Endothelial cell of umbilical vein (primary cell): ENCODE measurements around the gene SLC6A19. TPM values are rescaled to one million over a fixed set of nuclear protein-coding genes. Genes with fewer than 3 reads are reported as not detected.

ENCODE experiments used
- BruUV-seq: library from RNA; stranded (reverse); fragments of 400-500 nt; replicated peaks from 2 replicates; lab custom pipeline; 2021; lab: Mats Ljungman, UMichigan
- CTCF ChIA-PET: fragments of 300-600, 350-600 bp; sonication (Branson Sonifier 250); formaldehyde crosslinking; loops from one replicate; lab custom pipeline; 2021; ENCODE audit warnings: antibody characterized with exemption, inconsistent platforms; lab: Charles Lee
- POLR2A ChIA-PET: fragments of 300-600, 350-600 bp; sonication (Branson Sonifier 250); formaldehyde crosslinking; loops from one replicate; lab custom pipeline; 2021; ENCODE audit warnings: antibody characterized with exemption, inconsistent platforms; lab: Charles Lee
- DNase-seq: peaks from one replicate; pipeline ENCODE4 v3.0.0-alpha.2; 2011; ENCODE audit warnings: low read depth, low spot score
- FAIRE-seq: peaks from 2 replicates; lab custom pipeline; 2011; peaks lifted over from hg19 to GRCh38; lab: Jason Lieb, UNC
- H2AFZ ChIP-seq: 2 replicates; pipeline ENCODE4 v1.6.0; 2012; ENCODE audit warnings: low read depth, low read length, control low read depth, inconsistent platforms
- H3K27ac ChIP-seq: 2 replicates; pipeline ENCODE4 v1.5.1; 2011; ENCODE audit warnings: low read depth, mild to moderate bottlenecking, control low read depth, low read length, moderate library complexity; ENCODE audit not compliant: insufficient read depth
- H3K27me3 ChIP-seq, 2 experiments: 2 replicates each; pipeline versions ENCODE4 v1.6.0 to v1.6.1; 2011; ENCODE audit warnings: low read length in 2 of 2, mixed read lengths in 1 of 2; ENCODE audit not compliant: control insufficient read depth in 2 of 2, insufficient read depth in 2 of 2
- H3K36me3 ChIP-seq, 2 experiments: 2 replicates in 1 of 2; 3 replicates in 1 of 2; pipeline ENCODE4 v1.5.1; 2011; ENCODE audit warnings: low read length in 2 of 2, mild to moderate bottlenecking in 1 of 2, moderate library complexity in 1 of 2; ENCODE audit not compliant: control insufficient read depth in 2 of 2, insufficient read depth in 2 of 2; ENCODE audit errors: extremely low read depth in 1 of 2
- H3K4me1 ChIP-seq: 3 replicates; pipeline ENCODE4 v1.5.1; 2011; ENCODE audit warnings: mild to moderate bottlenecking, low read length; ENCODE audit not compliant: control insufficient read depth, insufficient read depth; ENCODE audit errors: extremely low read depth
- H3K4me2 ChIP-seq: 2 replicates; pipeline ENCODE4 v1.6.1; 2011; ENCODE audit warnings: low read length, control low read depth, mixed read lengths; ENCODE audit not compliant: insufficient read depth
- H3K4me3 ChIP-seq, 3 experiments: fragments of 200-600 bp in 1 of 3; sonication (generic), shearing (Covaris generic) in 1 of 3; replicated peaks in 1 of 3; 2 replicates each; pipeline ENCODE4 v1.5.1; 2011 to 2016; ENCODE audit warnings: control low read depth in 3 of 3, low read length in 3 of 3, mild to moderate bottlenecking in 2 of 3, inconsistent platforms in 1 of 3, low read depth in 1 of 3, moderate library complexity in 1 of 3; ENCODE audit not compliant: insufficient read depth in 1 of 3
- H3K79me2 ChIP-seq: 2 replicates; pipeline ENCODE4 v1.6.0; 2012; ENCODE audit warnings: low read length, inconsistent platforms; ENCODE audit not compliant: control insufficient read depth, insufficient read depth
- H3K9ac ChIP-seq: replicated peaks from 2 replicates; pipeline ENCODE3; 2011; ENCODE audit warnings: low read length, control low read depth; ENCODE audit not compliant: insufficient read depth; ENCODE audit errors: extremely low read depth
- H3K9me1 ChIP-seq: replicated peaks from 3 replicates; pipeline ENCODE4 v1.6.0; 2011; ENCODE audit warnings: mild to moderate bottlenecking, low read length; ENCODE audit not compliant: control insufficient read depth, insufficient read depth; ENCODE audit errors: extremely low read depth
- H3K9me3 ChIP-seq: replicated peaks from 2 replicates; pipeline ENCODE4 v1.5.1; 2012; ENCODE audit warnings: low read length, inconsistent platforms; ENCODE audit not compliant: control insufficient read depth, insufficient read depth
- H4K20me1 ChIP-seq: replicated peaks from 2 replicates; pipeline ENCODE3; 2011; ENCODE audit warnings: mild to moderate bottlenecking, low read length; ENCODE audit not compliant: control insufficient read depth, insufficient read depth; ENCODE audit errors: extremely low read depth
- EZH2 ChIP-seq: IDR thresholded peaks from 2 replicates; pipeline ENCODE4 v1.6.1; 2012; ENCODE audit warnings: borderline replicate concordance, low read depth, mild to moderate bottlenecking, moderate library complexity, low read length, inconsistent platforms; ENCODE audit not compliant: severe bottlenecking
- FOS ChIP-seq: IDR thresholded peaks from 2 replicates; pipeline ENCODE4 v1.6.1; 2011; ENCODE audit warnings: mild to moderate bottlenecking, low read length, moderate library complexity, borderline replicate concordance; ENCODE audit not compliant: insufficient read depth
- GATA2 ChIP-seq: IDR thresholded peaks from 2 replicates; pipeline ENCODE4 v1.7.0; 2011; ENCODE audit warnings: low read depth, mild to moderate bottlenecking, moderate library complexity, mixed read lengths, low read length; ENCODE audit not compliant: insufficient read length, insufficient read depth
- JUN ChIP-seq: IDR thresholded peaks from 2 replicates; pipeline ENCODE4 v1.6.1; 2011; ENCODE audit warnings: borderline replicate concordance, low read depth; ENCODE audit not compliant: insufficient read length, insufficient read depth
- MYC ChIP-seq: IDR thresholded peaks from one replicate; pipeline ENCODE4 v1.6.1; 2011; ENCODE audit warnings: mild to moderate bottlenecking, low read depth, low read length
- POLR2A ChIP-seq: IDR thresholded peaks from 2 replicates; pipeline ENCODE4 v1.6.1; 2012; ENCODE audit warnings: low read depth, mild to moderate bottlenecking, control low read depth, low read length
- POLR2AphosphoS5 ChIP-seq: IDR thresholded peaks from 2 replicates; pipeline ENCODE4 v1.6.1; 2012; ENCODE audit warnings: low read depth, mild to moderate bottlenecking, control low read depth, low read length, moderate library complexity; ENCODE audit not compliant: insufficient read depth
- dilution Hi-C: fragments of 300-500 bp; cut with MboI; formaldehyde crosslinking; loops from one replicate; pipeline ENCODE4 v1.15.0; 2019; ENCODE audit warnings: low sequenced_read_pairs; ENCODE audit not compliant: extremely low pct_ligation_motif_present
- intact Hi-C: fragments of 100-400 bp; cut with micrococcal nuclease; formaldehyde crosslinking; loops from one replicate; pipeline ENCODE4 v1.10.0; 2022
- polyA plus RNA-seq, 4 experiments: library from polyadenylated mRNA; depleted of rRNA in 3 of 4; stranded (reverse) in 3 of 4; unstranded in 1 of 4; fragments of >200 nt; gene quantifications; 2 replicates each; pipeline versions ENCODE4 v1.2.1 to v1.2.3, GENCODE V29; 2011 to 2012; ENCODE audit warnings: missing spikeins in 1 of 4
- total RNA-seq: library from RNA; stranded (reverse); gene quantifications from 2 replicates; pipeline ENCODE4 v1.2.3, GENCODE V29; 2021
- TF ChIP-seq, protein P1 (sequence below): IDR thresholded peaks from 2 replicates; pipeline ENCODE4 v1.6.1; 2011; ENCODE audit not compliant: insufficient read depth, insufficient read length
- TF ChIP-seq, protein P2 (sequence below), 2 donors: IDR thresholded peaks; 1 replicate in 1 of 2; 2 replicates in 1 of 2; pipeline ENCODE4 v1.5.1; 2011; ENCODE audit warnings: low read length in 2 of 2, mild to moderate bottlenecking in 2 of 2, moderate library complexity in 2 of 2, control low read depth in 1 of 2, inconsistent platforms in 1 of 2, low read depth in 1 of 2; ENCODE audit not compliant: insufficient read depth in 1 of 2; ENCODE audit errors: extremely low read depth in 1 of 2

The SLC6A19 gene
- total and polyA plus RNA-seq, 2 donors (not counting 3 experiments of a cell fraction or from before 2014, with no cell fraction given) = not detected

- no peak for TF ChIP-seq MYC
- no peak for TF ChIP-seq GATA2
- no peak for TF ChIP-seq FOS
- no peak for TF ChIP-seq POLR2A
- TF ChIP-seq, protein P1, sequence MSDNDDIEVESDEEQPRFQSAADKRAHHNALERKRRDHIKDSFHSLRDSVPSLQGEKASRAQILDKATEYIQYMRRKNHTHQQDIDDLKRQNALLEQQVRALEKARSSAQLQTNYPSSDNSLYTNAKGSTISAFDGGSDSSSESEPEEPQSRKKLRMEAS = no peak
- TF ChIP-seq EZH2 = no peak
- no peak for TF ChIP-seq JUN
- TF ChIP-seq, protein P2, sequence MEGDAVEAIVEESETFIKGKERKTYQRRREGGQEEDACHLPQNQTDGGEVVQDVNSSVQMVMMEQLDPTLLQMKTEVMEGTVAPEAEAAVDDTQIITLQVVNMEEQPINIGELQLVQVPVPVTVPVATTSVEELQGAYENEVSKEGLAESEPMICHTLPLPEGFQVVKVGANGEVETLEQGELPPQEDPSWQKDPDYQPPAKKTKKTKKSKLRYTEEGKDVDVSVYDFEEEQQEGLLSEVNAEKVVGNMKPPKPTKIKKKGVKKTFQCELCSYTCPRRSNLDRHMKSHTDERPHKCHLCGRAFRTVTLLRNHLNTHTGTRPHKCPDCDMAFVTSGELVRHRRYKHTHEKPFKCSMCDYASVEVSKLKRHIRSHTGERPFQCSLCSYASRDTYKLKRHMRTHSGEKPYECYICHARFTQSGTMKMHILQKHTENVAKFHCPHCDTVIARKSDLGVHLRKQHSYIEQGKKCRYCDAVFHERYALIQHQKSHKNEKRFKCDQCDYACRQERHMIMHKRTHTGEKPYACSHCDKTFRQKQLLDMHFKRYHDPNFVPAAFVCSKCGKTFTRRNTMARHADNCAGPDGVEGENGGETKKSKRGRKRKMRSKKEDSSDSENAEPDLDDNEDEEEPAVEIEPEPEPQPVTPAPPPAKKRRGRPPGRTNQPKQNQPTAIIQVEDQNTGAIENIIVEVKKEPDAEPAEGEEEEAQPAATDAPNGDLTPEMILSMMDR (IDR thresholded peaks at IDR 0.05; ENCODE audit: extremely low read depth in 1 of 2, insufficient read depth in 1 of 2, low read depth in 1 of 2, low read length in 2 of 2) = no peak
- TF ChIP-seq POLR2AphosphoS5 = no peak
- Histone ChIP-seq H3K27ac (no peak overlapping the region), H3K9ac (no peak overlapping the region), H4K20me1 (no peaks in the 10 kb centered on the region), H3K4me3 (no peak overlapping the region), H2AFZ (no peak overlapping the region), H3K27me3 (peaks cover 0 to 1% of the 10 kb centered on the region in 2 experiments), H3K9me1 (no peaks in the 10 kb centered on the region), H3K9me3 (no peaks in the 10 kb centered on the region), H3K4me2 (no peak overlapping the region), H3K36me3 (no peaks in the 10 kb centered on the region), H3K79me2 (no peaks in the 10 kb centered on the region), H3K4me1 (no peaks in the 10 kb centered on the region)
- dilution Hi-C loops = no loop called here
- intact Hi-C loops = no loop called here
- ChIA-PET CTCF (interaction anchor here (0.9 kb wide), 1 partner anchor 24 kb away, joined by 3 read pairs; no protein-coding TSS in a partner anchor), POLR2A (no interaction called here)
- DNase-seq (no peak), FAIRE-seq (no peak)
- no TSS peak for BruUV-seq
Observed at GRCh38 chr5:1232780-1233179, 31.4 kb downstream of the SLC6A19 start.
